ENCODE results near the gene VIM. TPM values are rescaled to one million over a fixed set of nuclear protein-coding genes. Genes with fewer than 3 reads are reported as not detected.

Gene VIM
- total and polyA plus RNA-seq, 2 experiments from 2014 or later = 131 to 228 TPM

- TF ChIP-seq POLR2AphosphoS5 (IDR thresholded peaks at IDR 0.05; ENCODE audit: low read depth) (no peak), EZH2 (IDR thresholded peaks at IDR 0.05; ENCODE audit: low read depth, unreplicated experiment) (no peak), JUNB (IDR thresholded peaks at IDR 0.05; ENCODE audit: unreplicated experiment) (no peak)
- Mint-ChIP-seq H3K36me3 (ENCODE audit: low read depth) (no peaks in the 10 kb centered on the region), H3K4me1 (peaks cover 48% of the 10 kb centered on the region), H3K4me3 (no peak overlapping the region), H3K9me3 (no peaks in the 10 kb centered on the region), H3K27me3 (ENCODE audit: insufficient read depth, low read depth, poor library complexity) (no peaks in the 10 kb centered on the region), H3K27ac (no peak overlapping the region)
- no peak for ATAC-seq
- H2AFZ ChIP-seq = no peak overlapping the region
- peaks cover 32% of the 10 kb centered on the region for H3K4me1 ChIP-seq (ENCODE audit: insufficient read depth)
- no peak overlapping the region for H3K27ac ChIP-seq (ENCODE audit: low read depth)
- no peaks in the 10 kb centered on the region for H3K27me3 ChIP-seq (ENCODE audit: insufficient read depth)
- no peaks in the 10 kb centered on the region for H3F3A ChIP-seq (replicated peaks; ENCODE audit: low read depth)
- H3K4me3 ChIP-seq = no peak overlapping the region
- H3K36me3 ChIP-seq (ENCODE audit: insufficient read depth) = no peaks in the 10 kb centered on the region
- no peak for DNase-seq (ENCODE audit: low spot score)
- H3K9me2 ChIP-seq (ENCODE audit: insufficient read depth) = no peaks in the 10 kb centered on the region
- no peaks in the 10 kb centered on the region for H4K20me1 ChIP-seq (replicated peaks; ENCODE audit: insufficient read depth)
- peaks cover 7% of the 10 kb centered on the region for H3K79me2 ChIP-seq (replicated peaks; ENCODE audit: insufficient read depth)
- no peak overlapping the region for H3K4me2 ChIP-seq
These were observed 24.6 kb upstream of the VIM start for GRCh38 chr10:17203416-17203815.

GRCh38 chr10:17206210-17206709 lies 21.8 kb upstream of the VIM start:
- H3K4me2 ChIP-seq = no peak overlapping the region
- Mint-ChIP-seq H3K9me3 (no peaks in the 10 kb centered on the region), H3K4me1 (peaks cover 38% of the 10 kb centered on the region), H3K27me3 (ENCODE audit: insufficient read depth, low read depth, poor library complexity) (no peaks in the 10 kb centered on the region), H3K36me3 (ENCODE audit: low read depth) (no peaks in the 10 kb centered on the region), H3K27ac (no peak overlapping the region), H3K4me3 (no peak overlapping the region)
- H3K36me3 ChIP-seq (ENCODE audit: insufficient read depth) = no peaks in the 10 kb centered on the region
- H4K20me1 ChIP-seq (replicated peaks; ENCODE audit: insufficient read depth) = no peaks in the 10 kb centered on the region
- H3K27ac ChIP-seq (ENCODE audit: low read depth) = no peak overlapping the region
- DNase-seq (ENCODE audit: low spot score) = no peak
- no peaks in the 10 kb centered on the region for H3K79me2 ChIP-seq (replicated peaks; ENCODE audit: insufficient read depth)
- H3F3A ChIP-seq (replicated peaks; ENCODE audit: low read depth) = no peaks in the 10 kb centered on the region
- H3K4me1 ChIP-seq (ENCODE audit: insufficient read depth) = peaks cover 14% of the 10 kb centered on the region
- no peaks in the 10 kb centered on the region for H3K9me2 ChIP-seq (ENCODE audit: insufficient read depth)
- ATAC-seq = no peak
- H3K4me3 ChIP-seq = no peak overlapping the region
- H3K27me3 ChIP-seq (ENCODE audit: insufficient read depth) = no peaks in the 10 kb centered on the region
- no peak overlapping the region for H2AFZ ChIP-seq
- TF ChIP-seq ZNF114 (CRISPR knock-in tag; IDR thresholded peaks at IDR 0.05) = no peak
- no peak for TF ChIP-seq STAT1 (IDR thresholded peaks at IDR 0.05; ENCODE audit: unreplicated experiment)
- TF ChIP-seq EZH2 (IDR thresholded peaks at IDR 0.05; ENCODE audit: low read depth, unreplicated experiment) = no peak
- TF ChIP-seq ZNF331 (CRISPR knock-in tag; IDR thresholded peaks at IDR 0.05; ENCODE audit: low read depth) = no peak
- no peak for TF ChIP-seq JUNB (IDR thresholded peaks at IDR 0.05; ENCODE audit: unreplicated experiment)
- no peak for TF ChIP-seq EZH2phosphoT487 (IDR thresholded peaks at IDR 0.05; ENCODE audit: unreplicated experiment)
- no peak for TF ChIP-seq CREB1 (CRISPR knock-in tag; IDR thresholded peaks at IDR 0.05; ENCODE audit: low read depth)
- TF ChIP-seq, protein P1, sequence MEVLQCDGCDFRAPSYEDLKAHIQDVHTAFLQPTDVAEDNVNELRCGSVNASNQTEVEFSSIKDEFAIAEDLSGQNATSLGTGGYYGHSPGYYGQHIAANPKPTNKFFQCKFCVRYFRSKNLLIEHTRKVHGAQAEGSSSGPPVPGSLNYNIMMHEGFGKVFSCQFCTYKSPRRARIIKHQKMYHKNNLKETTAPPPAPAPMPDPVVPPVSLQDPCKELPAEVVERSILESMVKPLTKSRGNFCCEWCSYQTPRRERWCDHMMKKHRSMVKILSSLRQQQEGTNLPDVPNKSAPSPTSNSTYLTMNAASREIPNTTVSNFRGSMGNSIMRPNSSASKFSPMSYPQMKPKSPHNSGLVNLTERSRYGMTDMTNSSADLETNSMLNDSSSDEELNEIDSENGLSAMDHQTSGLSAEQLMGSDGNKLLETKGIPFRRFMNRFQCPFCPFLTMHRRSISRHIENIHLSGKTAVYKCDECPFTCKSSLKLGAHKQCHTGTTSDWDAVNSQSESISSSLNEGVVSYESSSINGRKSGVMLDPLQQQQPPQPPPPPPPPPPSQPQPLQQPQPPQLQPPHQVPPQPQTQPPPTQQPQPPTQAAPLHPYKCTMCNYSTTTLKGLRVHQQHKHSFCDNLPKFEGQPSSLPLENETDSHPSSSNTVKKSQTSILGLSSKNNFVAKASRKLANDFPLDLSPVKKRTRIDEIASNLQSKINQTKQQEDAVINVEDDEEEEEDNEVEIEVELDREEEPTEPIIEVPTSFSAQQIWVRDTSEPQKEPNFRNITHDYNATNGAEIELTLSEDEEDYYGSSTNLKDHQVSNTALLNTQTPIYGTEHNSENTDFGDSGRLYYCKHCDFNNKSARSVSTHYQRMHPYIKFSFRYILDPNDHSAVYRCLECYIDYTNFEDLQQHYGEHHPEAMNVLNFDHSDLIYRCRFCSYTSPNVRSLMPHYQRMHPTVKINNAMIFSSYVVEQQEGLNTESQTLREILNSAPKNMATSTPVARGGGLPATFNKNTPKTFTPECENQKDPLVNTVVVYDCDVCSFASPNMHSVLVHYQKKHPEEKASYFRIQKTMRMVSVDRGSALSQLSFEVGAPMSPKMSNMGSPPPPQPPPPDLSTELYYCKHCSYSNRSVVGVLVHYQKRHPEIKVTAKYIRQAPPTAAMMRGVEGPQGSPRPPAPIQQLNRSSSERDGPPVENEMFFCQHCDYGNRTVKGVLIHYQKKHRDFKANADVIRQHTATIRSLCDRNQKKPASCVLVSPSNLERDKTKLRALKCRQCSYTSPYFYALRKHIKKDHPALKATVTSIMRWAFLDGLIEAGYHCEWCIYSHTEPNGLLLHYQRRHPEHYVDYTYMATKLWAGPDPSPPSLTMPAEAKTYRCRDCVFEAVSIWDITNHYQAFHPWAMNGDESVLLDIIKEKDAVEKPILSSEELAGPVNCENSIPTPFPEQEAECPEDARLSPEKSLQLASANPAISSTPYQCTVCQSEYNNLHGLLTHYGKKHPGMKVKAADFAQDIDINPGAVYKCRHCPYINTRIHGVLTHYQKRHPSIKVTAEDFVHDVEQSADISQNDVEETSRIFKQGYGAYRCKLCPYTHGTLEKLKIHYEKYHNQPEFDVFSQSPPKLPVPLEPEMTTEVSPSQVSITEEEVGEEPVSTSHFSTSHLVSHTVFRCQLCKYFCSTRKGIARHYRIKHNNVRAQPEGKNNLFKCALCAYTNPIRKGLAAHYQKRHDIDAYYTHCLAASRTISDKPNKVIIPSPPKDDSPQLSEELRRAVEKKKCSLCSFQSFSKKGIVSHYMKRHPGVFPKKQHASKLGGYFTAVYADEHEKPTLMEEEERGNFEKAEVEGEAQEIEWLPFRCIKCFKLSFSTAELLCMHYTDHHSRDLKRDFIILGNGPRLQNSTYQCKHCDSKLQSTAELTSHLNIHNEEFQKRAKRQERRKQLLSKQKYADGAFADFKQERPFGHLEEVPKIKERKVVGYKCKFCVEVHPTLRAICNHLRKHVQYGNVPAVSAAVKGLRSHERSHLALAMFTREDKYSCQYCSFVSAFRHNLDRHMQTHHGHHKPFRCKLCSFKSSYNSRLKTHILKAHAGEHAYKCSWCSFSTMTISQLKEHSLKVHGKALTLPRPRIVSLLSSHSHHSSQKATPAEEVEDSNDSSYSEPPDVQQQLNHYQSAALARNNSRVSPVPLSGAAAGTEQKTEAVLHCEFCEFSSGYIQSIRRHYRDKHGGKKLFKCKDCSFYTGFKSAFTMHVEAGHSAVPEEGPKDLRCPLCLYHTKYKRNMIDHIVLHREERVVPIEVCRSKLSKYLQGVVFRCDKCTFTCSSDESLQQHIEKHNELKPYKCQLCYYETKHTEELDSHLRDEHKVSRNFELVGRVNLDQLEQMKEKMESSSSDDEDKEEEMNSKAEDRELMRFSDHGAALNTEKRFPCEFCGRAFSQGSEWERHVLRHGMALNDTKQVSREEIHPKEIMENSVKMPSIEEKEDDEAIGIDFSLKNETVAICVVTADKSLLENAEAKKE (CRISPR knock-in tag; IDR thresholded peaks at IDR 0.05) = no peak
- TF ChIP-seq, protein P2, sequence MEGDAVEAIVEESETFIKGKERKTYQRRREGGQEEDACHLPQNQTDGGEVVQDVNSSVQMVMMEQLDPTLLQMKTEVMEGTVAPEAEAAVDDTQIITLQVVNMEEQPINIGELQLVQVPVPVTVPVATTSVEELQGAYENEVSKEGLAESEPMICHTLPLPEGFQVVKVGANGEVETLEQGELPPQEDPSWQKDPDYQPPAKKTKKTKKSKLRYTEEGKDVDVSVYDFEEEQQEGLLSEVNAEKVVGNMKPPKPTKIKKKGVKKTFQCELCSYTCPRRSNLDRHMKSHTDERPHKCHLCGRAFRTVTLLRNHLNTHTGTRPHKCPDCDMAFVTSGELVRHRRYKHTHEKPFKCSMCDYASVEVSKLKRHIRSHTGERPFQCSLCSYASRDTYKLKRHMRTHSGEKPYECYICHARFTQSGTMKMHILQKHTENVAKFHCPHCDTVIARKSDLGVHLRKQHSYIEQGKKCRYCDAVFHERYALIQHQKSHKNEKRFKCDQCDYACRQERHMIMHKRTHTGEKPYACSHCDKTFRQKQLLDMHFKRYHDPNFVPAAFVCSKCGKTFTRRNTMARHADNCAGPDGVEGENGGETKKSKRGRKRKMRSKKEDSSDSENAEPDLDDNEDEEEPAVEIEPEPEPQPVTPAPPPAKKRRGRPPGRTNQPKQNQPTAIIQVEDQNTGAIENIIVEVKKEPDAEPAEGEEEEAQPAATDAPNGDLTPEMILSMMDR (conservative IDR thresholded peaks at IDR 0.05; ENCODE audit: low read depth in 2 of 2) = no peak
- TF ChIP-seq, protein P3, sequence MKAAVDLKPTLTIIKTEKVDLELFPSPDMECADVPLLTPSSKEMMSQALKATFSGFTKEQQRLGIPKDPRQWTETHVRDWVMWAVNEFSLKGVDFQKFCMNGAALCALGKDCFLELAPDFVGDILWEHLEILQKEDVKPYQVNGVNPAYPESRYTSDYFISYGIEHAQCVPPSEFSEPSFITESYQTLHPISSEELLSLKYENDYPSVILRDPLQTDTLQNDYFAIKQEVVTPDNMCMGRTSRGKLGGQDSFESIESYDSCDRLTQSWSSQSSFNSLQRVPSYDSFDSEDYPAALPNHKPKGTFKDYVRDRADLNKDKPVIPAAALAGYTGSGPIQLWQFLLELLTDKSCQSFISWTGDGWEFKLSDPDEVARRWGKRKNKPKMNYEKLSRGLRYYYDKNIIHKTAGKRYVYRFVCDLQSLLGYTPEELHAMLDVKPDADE (IDR thresholded peaks at IDR 0.05) = no peak
- no peak for TF ChIP-seq POLR2AphosphoS5 (IDR thresholded peaks at IDR 0.05; ENCODE audit: low read depth)
